PFSK-1 (cell line): ENCODE data around the gene SNCA.

Experiments
- POLR2AphosphoS5 ChIP-seq: IDR thresholded peaks from 2 replicates; pipeline ENCODE4 v1.6.1; 2012; ENCODE audit warnings: low read depth, mild to moderate bottlenecking, control low read depth, low read length, moderate library complexity
- TAF1 ChIP-seq: IDR thresholded peaks from 2 replicates; pipeline ENCODE4 v1.6.1; 2012; ENCODE audit warnings: low read length, control low read depth, borderline replicate concordance; ENCODE audit not compliant: insufficient read depth
- TF ChIP-seq, protein P1 (sequence below), 2 experiments: IDR thresholded peaks; 2 replicates each; pipeline versions ENCODE4 v1.6.1 to v1.8.0; 2011 to 2012; ENCODE audit warnings: low read depth in 2 of 2, low read length in 2 of 2, control low read depth in 1 of 2, inconsistent platforms in 1 of 2, mild to moderate bottlenecking in 1 of 2, moderate library complexity in 1 of 2; ENCODE audit not compliant: insufficient read depth in 1 of 2

DNA sequence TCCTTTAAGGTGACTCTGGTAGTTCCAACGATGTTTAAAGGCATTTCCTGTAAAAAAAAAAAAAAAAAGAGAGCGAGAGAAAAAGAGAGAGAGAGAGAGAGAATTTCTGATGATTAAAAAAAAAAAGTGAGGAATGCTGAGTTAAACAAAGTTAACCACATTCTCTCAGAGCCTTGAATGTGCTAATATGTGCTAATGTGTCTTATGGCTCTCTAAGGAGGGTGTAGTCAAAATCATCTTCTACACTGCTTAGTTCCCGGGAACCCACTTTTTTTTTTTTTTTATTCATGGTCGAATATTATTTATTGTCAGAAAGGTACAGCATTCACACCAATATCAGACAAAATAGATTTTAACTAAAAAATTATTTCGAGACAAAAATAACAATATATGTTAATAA lies 111.7 kb downstream of the SNCA start:
- no peak for TF ChIP-seq TAF1
- TF ChIP-seq POLR2AphosphoS5 = no peak
- TF ChIP-seq, protein P1, sequence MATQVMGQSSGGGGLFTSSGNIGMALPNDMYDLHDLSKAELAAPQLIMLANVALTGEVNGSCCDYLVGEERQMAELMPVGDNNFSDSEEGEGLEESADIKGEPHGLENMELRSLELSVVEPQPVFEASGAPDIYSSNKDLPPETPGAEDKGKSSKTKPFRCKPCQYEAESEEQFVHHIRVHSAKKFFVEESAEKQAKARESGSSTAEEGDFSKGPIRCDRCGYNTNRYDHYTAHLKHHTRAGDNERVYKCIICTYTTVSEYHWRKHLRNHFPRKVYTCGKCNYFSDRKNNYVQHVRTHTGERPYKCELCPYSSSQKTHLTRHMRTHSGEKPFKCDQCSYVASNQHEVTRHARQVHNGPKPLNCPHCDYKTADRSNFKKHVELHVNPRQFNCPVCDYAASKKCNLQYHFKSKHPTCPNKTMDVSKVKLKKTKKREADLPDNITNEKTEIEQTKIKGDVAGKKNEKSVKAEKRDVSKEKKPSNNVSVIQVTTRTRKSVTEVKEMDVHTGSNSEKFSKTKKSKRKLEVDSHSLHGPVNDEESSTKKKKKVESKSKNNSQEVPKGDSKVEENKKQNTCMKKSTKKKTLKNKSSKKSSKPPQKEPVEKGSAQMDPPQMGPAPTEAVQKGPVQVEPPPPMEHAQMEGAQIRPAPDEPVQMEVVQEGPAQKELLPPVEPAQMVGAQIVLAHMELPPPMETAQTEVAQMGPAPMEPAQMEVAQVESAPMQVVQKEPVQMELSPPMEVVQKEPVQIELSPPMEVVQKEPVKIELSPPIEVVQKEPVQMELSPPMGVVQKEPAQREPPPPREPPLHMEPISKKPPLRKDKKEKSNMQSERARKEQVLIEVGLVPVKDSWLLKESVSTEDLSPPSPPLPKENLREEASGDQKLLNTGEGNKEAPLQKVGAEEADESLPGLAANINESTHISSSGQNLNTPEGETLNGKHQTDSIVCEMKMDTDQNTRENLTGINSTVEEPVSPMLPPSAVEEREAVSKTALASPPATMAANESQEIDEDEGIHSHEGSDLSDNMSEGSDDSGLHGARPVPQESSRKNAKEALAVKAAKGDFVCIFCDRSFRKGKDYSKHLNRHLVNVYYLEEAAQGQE (IDR thresholded peaks at IDR 0.05; ENCODE audit: insufficient read depth in 1 of 2, low read depth in 2 of 2, low read length in 2 of 2) = no peak
